ENCODE data around the gene FOLR2. TPM values are rescaled to one million over a fixed set of nuclear protein-coding genes. Genes with fewer than 3 reads are reported as not detected.

Gene FOLR2
- total RNA-seq, 1 experiment from 2014 or later = not detected

- TF ChIP-seq POLR2AphosphoS5 (IDR thresholded peaks at IDR 0.05; ENCODE audit: low read depth, low read length) (no peak), CTCF (IDR thresholded peaks at IDR 0.05) (no peak), SIN3A (IDR thresholded peaks at IDR 0.05; ENCODE audit: borderline replicate concordance, insufficient read depth, low read depth, low read length) (no peak), TCF7L2 (IDR thresholded peaks at IDR 0.05; ENCODE audit: low read depth, low read length) (no peak), REST (IDR thresholded peaks at IDR 0.05; ENCODE audit: insufficient read depth in 1 of 2, low read depth in 2 of 2, low read length in 1 of 2) (no peak)
- POLR2A ChIA-PET = interaction anchor here (0.6 kb wide), 1 partner anchor 40 kb away, joined by 3 read pairs; no protein-coding TSS in a partner anchor
- H3K4me3 ChIP-seq (ENCODE audit: low read depth in 2 of 2, low read length in 2 of 2) = no peak overlapping the region
- DNase-seq (ENCODE audit: low read depth, low spot score) = no peak
- intact Hi-C loops (cut with micrococcal nuclease; ENCODE audit: unreplicated experiment) (no loop called here), in situ Hi-C loops (cut with HindIII; ENCODE audit: low pct_unique_long_range_greater_than_20kb, low sequenced_read_pairs) (no loop called here)
- H3K36me3 ChIP-seq (ENCODE audit: control insufficient read depth, insufficient read depth, low read length) = peaks cover 14% of the 10 kb centered on the region
- ATAC-seq = no peak
- H3K9me3 ChIP-seq (ENCODE audit: control insufficient read depth, insufficient read depth, low read depth, low read length) = no peaks in the 10 kb centered on the region
- no peaks in the 10 kb centered on the region for H3K27me3 ChIP-seq (ENCODE audit: control insufficient read depth, insufficient read depth, low read length)
- CTCF ChIA-PET = no interaction called here
- H3K4me1 ChIP-seq (ENCODE audit: control insufficient read depth, insufficient read depth, low read length) = peaks cover 11% of the 10 kb centered on the region
- H3K27ac ChIP-seq (ENCODE audit: low read length) = no peak overlapping the region
- no TSS peak for BruUV-seq (replicated peaks)
These were observed 12.8 kb downstream of the FOLR2 start for GRCh38 chr11:72229336-72229924.

GRCh38 chr11:72229925-72230763 lies 13.6 kb downstream of the FOLR2 start:
- no TSS peak for BruUV-seq (replicated peaks)
- H3K9me3 ChIP-seq (ENCODE audit: control insufficient read depth, insufficient read depth, low read depth, low read length) = no peaks in the 10 kb centered on the region
- ChIA-PET POLR2A (interaction anchor here (0.6 kb wide), 1 partner anchor 41 kb away, joined by 3 read pairs; no protein-coding TSS in a partner anchor), CTCF (interaction anchor here (0.5 kb wide), 1 partner anchor 86 kb away, joined by 9 read pairs; no protein-coding TSS in a partner anchor)
- H3K27ac ChIP-seq (ENCODE audit: low read length) = no peak overlapping the region
- ATAC-seq (no peak), DNase-seq (ENCODE audit: low read depth, low spot score) (no peak)
- intact Hi-C loops (cut with micrococcal nuclease; ENCODE audit: unreplicated experiment) (no loop called here), in situ Hi-C loops (cut with HindIII; ENCODE audit: low pct_unique_long_range_greater_than_20kb, low sequenced_read_pairs) (no loop called here)
- peaks cover 11% of the 10 kb centered on the region for H3K4me1 ChIP-seq (ENCODE audit: control insufficient read depth, insufficient read depth, low read length)
- H3K27me3 ChIP-seq (ENCODE audit: control insufficient read depth, insufficient read depth, low read length) = no peaks in the 10 kb centered on the region
- peaks cover 14% of the 10 kb centered on the region for H3K36me3 ChIP-seq (ENCODE audit: control insufficient read depth, insufficient read depth, low read length)
- H3K4me3 ChIP-seq (ENCODE audit: low read depth in 2 of 2, low read length in 2 of 2) = no peak overlapping the region
- TF ChIP-seq REST (IDR thresholded peaks at IDR 0.05; ENCODE audit: insufficient read depth in 1 of 2, low read depth in 2 of 2, low read length in 1 of 2) = no peak
- no peak for TF ChIP-seq TCF7L2 (IDR thresholded peaks at IDR 0.05; ENCODE audit: low read depth, low read length)
- TF ChIP-seq CTCF (IDR thresholded peaks at IDR 0.05) = no peak
- TF ChIP-seq SIN3A (IDR thresholded peaks at IDR 0.05; ENCODE audit: borderline replicate concordance, insufficient read depth, low read depth, low read length) = no peak
- TF ChIP-seq POLR2AphosphoS5 (IDR thresholded peaks at IDR 0.05; ENCODE audit: low read depth, low read length) = no peak

Data from Panc1 (cell line).